Skeletal muscle tissue (tissue), 4 donors: ENCODE results near the gene CKS1B. TPM values are rescaled to one million over a fixed set of nuclear protein-coding genes. Genes with fewer than 3 reads are reported as not detected.

Source experiments
- H3K27ac ChIP-seq: one replicate; pipeline ENCODE4 v1.7.0; 2013; ENCODE audit warnings: mild to moderate bottlenecking, low read depth, low read length, inconsistent platforms
- H3K27me3 ChIP-seq, 3 donors: one replicate each; pipeline ENCODE4 v1.7.0; 2013; ENCODE audit warnings: low read length in 3 of 3; ENCODE audit not compliant: control insufficient read depth in 3 of 3, insufficient read depth in 3 of 3
- H3K36me3 ChIP-seq, 3 donors: one replicate each; pipeline ENCODE4 v1.7.0; 2013; ENCODE audit warnings: low read length in 3 of 3; ENCODE audit not compliant: control insufficient read depth in 3 of 3, insufficient read depth in 3 of 3
- H3K4me1 ChIP-seq, 3 donors: one replicate each; pipeline ENCODE4 v1.7.0; 2013; ENCODE audit warnings: low read length in 3 of 3, mild to moderate bottlenecking in 3 of 3; ENCODE audit not compliant: control insufficient read depth in 3 of 3, insufficient read depth in 3 of 3
- H3K4me3 ChIP-seq, 3 donors: one replicate each; pipeline ENCODE4 v1.7.0; 2013; ENCODE audit warnings: low read length in 3 of 3
- H3K9ac ChIP-seq, 3 donors: one replicate each; pipeline ENCODE4 v1.7.0; 2013; ENCODE audit warnings: low read length in 3 of 3, mild to moderate bottlenecking in 3 of 3, moderate library complexity in 2 of 3, low read depth in 1 of 3
- H3K9me3 ChIP-seq, 3 donors: one replicate each; pipeline ENCODE4 v1.7.0; 2013; ENCODE audit warnings: low read length in 3 of 3; ENCODE audit not compliant: control insufficient read depth in 3 of 3
- total RNA-seq: library from RNA; depleted of rRNA; stranded (reverse); fragments of >200 nt; gene quantifications from one replicate; pipeline ENCODE4 v1.2.3, GENCODE V29; 2014
- donor health status: Osteomylitis.

CKS1B gene
- total RNA-seq: 31.8 TPM

DNA sequence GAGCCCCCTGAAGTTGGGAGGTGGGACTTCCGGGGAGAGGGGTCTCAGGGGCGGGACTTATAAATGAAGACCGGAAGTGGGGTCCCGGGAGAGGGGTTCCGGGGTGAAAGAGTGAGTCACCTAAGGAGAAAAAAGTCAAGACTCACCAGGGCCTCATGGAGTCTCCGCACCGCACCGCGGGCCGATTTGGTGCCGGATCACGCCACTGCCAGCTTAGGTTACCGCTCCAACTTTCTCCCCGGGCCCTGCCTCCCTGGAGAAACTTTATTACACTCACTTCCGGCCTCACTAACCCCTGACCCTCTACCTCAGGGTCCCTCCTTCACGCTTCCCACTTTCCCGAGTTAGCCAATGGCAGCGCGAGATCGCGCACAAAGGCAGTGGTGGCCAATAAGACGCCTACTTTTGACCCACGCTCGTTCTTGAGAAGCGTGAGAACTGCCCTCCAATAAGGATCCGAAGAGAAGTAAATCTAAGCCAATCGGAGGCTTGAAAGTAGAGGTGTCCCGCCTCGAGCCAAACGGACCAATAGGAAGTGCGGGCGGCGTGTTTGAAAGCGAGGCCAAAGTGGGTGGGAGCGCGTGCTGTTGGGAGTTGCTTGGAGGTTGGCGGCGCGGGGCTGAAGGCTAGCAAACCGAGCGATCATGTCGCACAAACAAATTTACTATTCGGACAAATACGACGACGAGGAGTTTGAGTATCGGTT is at the start of gene CKS1B:
Gene CKS1B, plus strand, starts transcription at position 580 of the 706 bp plus-strand sequence. Its CDS starts 65 bp downstream, at position 645.
- Histone ChIP-seq H3K9ac (peak within 1 kb of the TSS; percentile 92 to 98 (median 95)), H3K4me1 (peaks cover 50 to 58% (median 51%) of the 10 kb centered on the region in 3 donors), H3K9me3 (no peaks in the 10 kb centered on the region), H3K36me3 (peaks cover 0 to 9% (median 2%) of the 10 kb centered on the region in 3 donors), H3K27ac (peak within 1 kb of the TSS; percentile 99), H3K27me3 (no peaks in the 10 kb centered on the region), H3K4me3 (peak within 1 kb of the TSS; percentile 85 to 94 (median 91))

DNA sequence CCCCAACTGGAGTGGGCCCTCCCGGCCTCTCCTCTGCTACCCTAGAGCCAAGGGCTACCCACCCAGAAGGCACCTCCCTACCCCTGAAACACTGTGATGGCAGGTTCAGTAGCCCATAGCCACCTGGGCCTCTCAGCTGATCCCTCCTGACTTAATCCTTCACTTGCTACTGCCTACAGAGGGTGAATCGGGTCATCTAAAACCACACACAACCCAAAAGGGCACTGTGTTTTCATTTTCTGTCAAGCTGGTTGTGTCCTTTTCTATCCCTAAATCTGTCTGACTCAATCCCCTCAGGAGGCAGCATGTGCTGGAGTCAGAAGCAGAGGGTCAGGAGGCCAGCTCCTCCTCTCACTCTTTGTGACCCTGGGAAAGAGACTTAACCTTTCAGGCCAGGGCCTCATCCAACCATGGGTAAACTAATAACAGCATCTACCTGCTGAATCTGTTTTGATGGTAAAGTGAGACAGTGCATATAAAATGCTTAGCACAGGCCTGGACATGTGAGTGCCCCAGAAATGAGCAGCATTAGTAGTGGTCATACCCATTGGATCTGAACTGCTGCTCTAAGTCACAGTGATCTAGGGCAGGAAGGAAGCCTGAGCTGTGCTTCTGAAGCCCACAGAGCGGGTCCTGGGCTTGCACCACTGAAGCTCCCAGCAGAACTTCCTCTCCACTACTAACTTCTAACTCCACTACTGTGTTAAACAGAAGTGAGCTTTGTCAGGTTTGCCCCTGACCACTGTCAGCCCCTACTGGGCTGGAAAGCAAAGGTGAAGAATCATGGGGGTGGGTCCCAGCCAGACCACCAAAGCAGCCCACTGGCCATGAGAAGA is 48.9 kb upstream of the CKS1B start:
- Histone ChIP-seq H3K9ac (no peak overlapping the region), H3K27me3 (no peaks in the 10 kb centered on the region), H3K4me1 (no peaks in the 10 kb centered on the region), H3K4me3 (no peak overlapping the region), H3K9me3 (no peaks in the 10 kb centered on the region), H3K36me3 (peaks cover 44 to 56% (median 55%) of the 10 kb centered on the region in 3 donors), H3K27ac (no peak overlapping the region)

DNA sequence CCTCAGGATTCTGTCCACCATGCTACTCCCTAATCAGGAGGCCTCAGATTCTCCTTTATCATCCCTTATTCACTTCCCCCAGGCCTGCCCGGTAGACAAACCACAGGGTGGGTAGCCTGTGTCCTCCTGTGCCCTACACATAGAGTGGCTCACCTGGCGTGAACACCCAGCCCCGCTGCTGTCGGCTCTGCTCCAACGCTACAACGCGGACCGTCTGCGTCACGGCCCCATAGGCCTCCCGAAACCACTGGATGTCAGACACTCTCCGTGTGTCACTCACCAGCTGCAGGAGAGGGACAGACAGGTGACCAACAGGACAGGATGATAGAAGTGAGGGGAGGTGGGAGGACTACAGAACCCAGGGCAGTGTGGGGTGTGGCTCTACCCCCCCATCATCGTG is 48.3 kb upstream of the CKS1B start:
- Histone ChIP-seq H3K27me3 (no peaks in the 10 kb centered on the region), H3K9ac (no peak overlapping the region), H3K4me3 (no peak overlapping the region), H3K9me3 (no peaks in the 10 kb centered on the region), H3K4me1 (no peaks in the 10 kb centered on the region), H3K27ac (no peak overlapping the region), H3K36me3 (peaks cover 44 to 58% (median 58%) of the 10 kb centered on the region in 3 donors)

DNA sequence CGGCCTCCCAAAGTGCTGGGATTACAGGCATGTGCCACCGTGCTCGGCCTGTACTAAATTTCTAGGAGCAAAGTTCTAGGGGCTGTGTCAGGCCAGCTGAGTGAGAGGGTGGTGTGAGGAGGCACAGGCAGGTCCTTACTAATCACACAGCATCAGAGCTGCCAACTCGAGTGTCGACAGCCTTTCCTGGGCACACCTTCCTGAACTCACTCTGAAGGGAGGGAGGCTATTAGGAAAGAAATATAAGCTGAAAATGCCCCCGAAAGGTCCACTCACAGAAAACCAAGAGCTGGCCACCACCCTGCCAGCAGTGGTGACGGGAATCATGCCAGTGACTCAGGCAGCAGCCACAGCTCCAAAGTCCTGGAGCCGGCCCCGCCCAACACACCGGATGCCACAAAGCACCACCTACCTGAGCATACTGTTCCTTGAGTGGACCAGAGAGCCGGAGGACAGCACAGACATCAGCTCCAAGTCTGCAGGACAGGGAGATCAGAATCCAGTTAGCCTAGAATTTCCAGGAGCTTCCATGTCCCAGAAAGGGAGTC is 42.5 kb upstream of the CKS1B start:
- Histone ChIP-seq H3K4me1 (peaks cover 7 to 10% (median 8%) of the 10 kb centered on the region in 3 donors), H3K36me3 (peaks cover 17 to 27% (median 23%) of the 10 kb centered on the region in 3 donors), H3K27me3 (no peaks in the 10 kb centered on the region), H3K9me3 (no peaks in the 10 kb centered on the region), H3K4me3 (no peak overlapping the region), H3K9ac (no peak overlapping the region), H3K27ac (no peak overlapping the region)

GRCh38 chr1:154934358-154934948 is 40.0 kb upstream of the CKS1B start:
- no peaks in the 10 kb centered on the region for H3K27me3 ChIP-seq
- no peak overlapping the region for H3K4me3 ChIP-seq
- H3K9me3 ChIP-seq: no peaks in the 10 kb centered on the region
- no peak overlapping the region for H3K9ac ChIP-seq
- H3K4me1 ChIP-seq: peaks cover 12 to 26% (median 17%) of the 10 kb centered on the region in 3 donors
- H3K27ac ChIP-seq: no peak overlapping the region
- H3K36me3 ChIP-seq: peaks cover 5 to 16% (median 8%) of the 10 kb centered on the region in 3 donors

GRCh38 chr1:154935749-154936554 is 38.5 kb upstream of the CKS1B start:
- Histone ChIP-seq H3K9ac (peak overlapping the region; percentile 95 to 100 (median 99)), H3K36me3 (peaks cover 5 to 11% (median 8%) of the 10 kb centered on the region in 3 donors), H3K9me3 (no peaks in the 10 kb centered on the region), H3K27ac (peak overlapping the region; percentile 98), H3K27me3 (no peaks in the 10 kb centered on the region), H3K4me1 (peaks cover 16 to 36% (median 17%) of the 10 kb centered on the region in 3 donors), H3K4me3 (peak overlapping the region; percentile 87 to 98 (median 94))

DNA sequence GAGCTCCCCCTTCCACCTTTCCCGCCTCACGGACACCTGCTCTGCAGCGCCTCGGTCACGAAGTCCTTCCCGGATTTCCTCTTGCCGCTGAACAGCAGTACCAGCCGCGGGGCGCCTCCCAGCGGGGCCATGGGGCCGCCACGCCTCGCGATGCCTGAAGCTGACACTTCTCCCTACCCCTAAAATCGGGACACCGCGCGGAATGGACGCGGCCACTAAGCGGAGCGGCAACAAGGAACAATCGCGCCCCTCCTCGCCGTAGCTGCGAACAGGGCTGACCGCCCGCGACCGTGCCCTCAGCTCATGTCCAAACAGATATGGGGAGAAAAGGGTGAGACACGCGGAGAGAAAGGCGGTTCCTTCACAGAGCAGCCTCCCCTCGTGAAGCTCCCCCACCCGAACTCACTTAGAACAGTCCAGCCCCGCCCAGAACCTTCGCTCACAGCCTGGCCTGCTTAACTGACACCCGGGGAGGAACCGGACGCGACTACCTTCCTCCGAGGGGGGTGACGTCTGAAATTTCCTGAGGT is 37.9 kb upstream of the CKS1B start, which contains the start of gene PMVK:
Gene PMVK, minus strand, starts transcription at position 165 of the 530 bp plus-strand sequence. Its CDS starts 34 bp downstream, at position 131.
- Histone ChIP-seq H3K36me3 (peaks cover 5 to 6% (median 5%) of the 10 kb centered on the region in 3 donors), H3K27me3 (no peaks in the 10 kb centered on the region), H3K9ac (peak within 1 kb of the TSS; percentile 95 to 100 (median 99)), H3K4me1 (peaks cover 16 to 42% (median 17%) of the 10 kb centered on the region in 3 donors), H3K27ac (peak within 1 kb of the TSS; percentile 98), H3K9me3 (no peaks in the 10 kb centered on the region), H3K4me3 (peak within 1 kb of the TSS; percentile 87 to 98 (median 94))

DNA sequence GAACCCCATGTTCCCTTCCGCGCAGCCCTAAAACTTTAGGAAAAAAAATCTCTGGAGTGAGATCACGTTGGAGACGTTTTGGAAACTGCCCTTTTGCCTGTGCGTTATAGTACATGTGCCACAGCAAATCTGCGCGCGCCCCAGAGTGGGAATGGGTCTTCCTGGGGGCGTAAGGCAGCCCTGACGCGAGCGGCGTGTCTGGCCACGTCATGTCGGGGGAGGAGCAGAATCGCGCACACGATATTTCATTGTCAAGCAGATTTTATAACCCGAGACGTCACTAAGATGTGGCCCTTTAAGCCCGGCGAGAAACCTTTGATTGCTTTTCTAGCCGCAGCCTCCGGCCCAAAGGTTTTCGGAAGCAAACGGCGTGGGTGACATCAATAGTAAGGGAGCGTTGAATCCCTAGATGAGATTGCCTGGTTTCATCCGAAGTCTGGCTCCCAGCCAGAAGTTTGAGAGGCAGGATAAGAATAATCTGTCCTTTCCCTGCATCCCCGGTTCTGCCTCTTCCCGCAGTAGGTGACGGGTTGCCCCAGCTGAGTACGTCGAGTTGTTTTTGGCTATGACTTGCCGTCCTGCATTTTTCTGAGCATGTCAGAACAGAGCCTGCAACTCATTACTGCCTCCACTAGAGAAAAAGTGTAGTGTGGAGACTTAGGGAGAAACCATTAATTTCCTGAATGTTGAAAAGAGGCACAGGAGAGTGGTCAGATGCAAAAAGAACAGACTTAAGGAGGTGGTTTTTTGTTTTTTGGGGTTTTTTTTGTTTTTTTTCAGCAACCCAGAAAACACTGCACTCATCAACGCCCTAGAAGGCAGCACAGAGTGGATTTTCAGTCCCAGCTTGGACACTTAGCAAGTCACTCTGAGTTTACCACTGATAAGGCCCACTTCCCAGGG is 37.1 kb upstream of the CKS1B start:
- H3K27ac ChIP-seq: peak overlapping the region; percentile 98

More for the DNA sequence above, 37.1 kb upstream of the CKS1B start:
- peaks cover 16 to 49% (median 23%) of the 10 kb centered on the region in 3 donors for H3K4me1 ChIP-seq
- no peaks in the 10 kb centered on the region for H3K9me3 ChIP-seq
- peak overlapping the region; percentile 87 to 98 (median 94) for H3K4me3 ChIP-seq
- H3K36me3 ChIP-seq: no peaks in the 10 kb centered on the region
- H3K27me3 ChIP-seq: no peaks in the 10 kb centered on the region
- peak overlapping the region; percentile 95 to 100 (median 99) for H3K9ac ChIP-seq
